Dermis blood vessel endothelial cell (primary cell): ENCODE data around the gene GOLT1A. TPM values are rescaled to one million over a fixed set of nuclear protein-coding genes. Genes with fewer than 3 reads are reported as not detected.

Experiments
- DNase-seq: peaks from one replicate; pipeline ENCODE4 v3.0.0; 2010
- total RNA-seq: library from RNA; depleted of rRNA; stranded (reverse); fragments of >200 nt; gene quantifications from 2 replicates; pipeline ENCODE4 v1.2.3, GENCODE V29; 2014

The GOLT1A gene
- total RNA-seq, 1 donor from 2014 or later: not detected

- peak; percentile 76 for DNase-seq
These were observed 23.3 kb downstream of the GOLT1A start for GRCh38 chr1:204190212-204191211.

- DNase-seq: peak; percentile 32
These were observed 24.7 kb downstream of the GOLT1A start for GRCh38 chr1:204188959-204189639.

GRCh38 chr1:204186597-204186996 lies 27.2 kb downstream of the GOLT1A start:
- DNase-seq: no peak

GRCh38 chr1:204181116-204181515 lies 32.7 kb downstream of the GOLT1A start:
- no peak for DNase-seq

- no peak for DNase-seq
These were observed 33.7 kb downstream of the GOLT1A start for GRCh38 chr1:204180133-204180532.

GRCh38 chr1:204178487-204179281 lies 35.1 kb downstream of the GOLT1A start:
- DNase-seq: no peak

GRCh38 chr1:204177133-204177532 lies 36.7 kb downstream of the GOLT1A start:
- DNase-seq: no peak

GRCh38 chr1:204176049-204176448 lies 37.7 kb downstream of the GOLT1A start:
- no peak for DNase-seq

- DNase-seq: no peak
These were observed 38.8 kb downstream of the GOLT1A start for GRCh38 chr1:204174958-204175357.

- DNase-seq: no peak
These were observed 41.3 kb downstream of the GOLT1A start for GRCh38 chr1:204172404-204173029.

- peak; percentile 77 for DNase-seq
These were observed 42.0 kb downstream of the GOLT1A start for GRCh38 chr1:204171751-204172178.

GRCh38 chr1:204170494-204171155 lies 43.2 kb downstream of the GOLT1A start:
- no peak for DNase-seq

- DNase-seq: no peak
These were observed 43.9 kb downstream of the GOLT1A start for GRCh38 chr1:204169858-204170257.

GRCh38 chr1:204167730-204168129 lies 46.1 kb downstream of the GOLT1A start:
- DNase-seq: no peak

GRCh38 chr1:204166219-204166618 lies 47.6 kb downstream of the GOLT1A start, which contains the start of gene REN:
TSS of gene REN (minus strand) at chr1:204166337. CDS start at chr1:204166293, 44 bp downstream.
- DNase-seq: no peak

GRCh38 chr1:204162494-204163074 lies 51.2 kb downstream of the GOLT1A start:
- DNase-seq: peak; percentile 81

GRCh38 chr1:204161609-204162493 lies 51.9 kb downstream of the GOLT1A start:
- DNase-seq: no peak

- no peak for DNase-seq
These were observed 55.8 kb downstream of the GOLT1A start for GRCh38 chr1:204157962-204158361.

- DNase-seq: no peak
These were observed 57.9 kb downstream of the GOLT1A start for GRCh38 chr1:204155881-204156280.
